H9 (cell line): ENCODE data around the gene LIX1L. TPM values are rescaled to one million over a fixed set of nuclear protein-coding genes. Genes with fewer than 3 reads are reported as not detected.

Source experiments
- DNase-seq: peaks from one replicate; pipeline ENCODE4 v3.0.0-alpha.2; 2017
- H2AFZ ChIP-seq: one replicate; pipeline ENCODE4 v1.6.1; 2013; ENCODE audit warnings: mild to moderate bottlenecking, low read length, control low read depth, moderate library complexity
- H2AK5ac ChIP-seq: 2 replicates; pipeline ENCODE4 v1.6.1; 2013; ENCODE audit warnings: low read length, control low read depth, mixed read lengths; ENCODE audit not compliant: insufficient read length
- H2BK120ac ChIP-seq: one replicate; pipeline ENCODE4 v1.6.1; 2013; ENCODE audit warnings: low read depth, mild to moderate bottlenecking, low read length, control low read depth, inconsistent platforms; ENCODE audit not compliant: poor library complexity, severe bottlenecking
- H2BK12ac ChIP-seq: 2 replicates; pipeline ENCODE4 v1.6.1; 2013; ENCODE audit warnings: low read length, control low read depth, mixed read lengths, low read depth; ENCODE audit not compliant: insufficient read length
- H2BK15ac ChIP-seq: 2 replicates; pipeline ENCODE4 v1.6.1; 2013; ENCODE audit warnings: low read depth, low read length, control low read depth
- H2BK20ac ChIP-seq: one replicate; pipeline ENCODE4 v1.6.1; 2013; ENCODE audit warnings: low read depth, mild to moderate bottlenecking, low read length, control low read depth, inconsistent platforms; ENCODE audit not compliant: poor library complexity, severe bottlenecking
- H2BK5ac ChIP-seq: 2 replicates; pipeline ENCODE4 v1.6.1; 2013; ENCODE audit warnings: low read length, control low read depth, mixed read lengths; ENCODE audit not compliant: insufficient read length
- H3K14ac ChIP-seq: 2 replicates; pipeline ENCODE4 v1.6.1; 2013; ENCODE audit warnings: low read length, control low read depth; ENCODE audit not compliant: insufficient read depth
- H3K18ac ChIP-seq: 2 replicates; pipeline ENCODE4 v1.6.1; 2013; ENCODE audit warnings: low read depth, mild to moderate bottlenecking, mixed read lengths, low read length, control low read depth; ENCODE audit not compliant: insufficient read length
- H3K23ac ChIP-seq: 2 replicates; pipeline ENCODE4 v1.6.1; 2013; ENCODE audit warnings: low read length, control low read depth, mixed read lengths, low read depth; ENCODE audit not compliant: insufficient read length
- H3K23me2 ChIP-seq: 2 replicates; pipeline ENCODE4 v1.6.1; 2013; ENCODE audit warnings: low read depth, mild to moderate bottlenecking, mixed read lengths, low read length, control low read depth; ENCODE audit not compliant: insufficient read length, poor library complexity, severe bottlenecking
- H3K27ac ChIP-seq: 2 replicates; pipeline ENCODE4 v1.5.1; 2013; ENCODE audit warnings: low read length, control low read depth, mixed read lengths, low read depth; ENCODE audit not compliant: insufficient read length
- H3K27me3 ChIP-seq: 2 replicates; pipeline ENCODE4 v1.6.1; 2013; ENCODE audit warnings: low read length, control low read depth, inconsistent platforms; ENCODE audit not compliant: insufficient read depth
- H3K4ac ChIP-seq: 2 replicates; pipeline ENCODE4 v1.6.1; 2013; ENCODE audit warnings: low read depth, mild to moderate bottlenecking, control low read depth, inconsistent platforms, low read length, moderate library complexity
- H3K4me1 ChIP-seq: 2 replicates; pipeline ENCODE4 v1.6.1; 2013; ENCODE audit warnings: low read length, control low read depth, inconsistent platforms; ENCODE audit not compliant: insufficient read depth
- H3K4me2 ChIP-seq: 2 replicates; pipeline ENCODE4 v1.6.1; 2013; ENCODE audit warnings: low read length, control low read depth, mixed read lengths; ENCODE audit not compliant: insufficient read length, insufficient read depth
- H3K56ac ChIP-seq: 2 replicates; pipeline ENCODE4 v1.6.1; 2013; ENCODE audit warnings: low read depth, mild to moderate bottlenecking, mixed read lengths, low read length, control low read depth; ENCODE audit not compliant: insufficient read length
- H3K79me1 ChIP-seq: 2 replicates; pipeline ENCODE4 v1.6.1; 2013; ENCODE audit warnings: low read depth, mild to moderate bottlenecking, moderate library complexity, low read length, control low read depth, inconsistent platforms; ENCODE audit not compliant: insufficient read depth, poor library complexity, severe bottlenecking
- H3K79me2 ChIP-seq: 2 replicates; pipeline ENCODE4 v1.6.1; 2013; ENCODE audit warnings: low read length, control low read depth, inconsistent platforms; ENCODE audit not compliant: insufficient read depth
- H3K9ac ChIP-seq: 2 replicates; pipeline ENCODE4 v1.6.1; 2013; ENCODE audit warnings: low read length, control low read depth, mixed read lengths; ENCODE audit not compliant: insufficient read length; ENCODE audit errors: extremely low read depth
- H3K9me3 ChIP-seq: one replicate; pipeline ENCODE4 v1.6.1; 2013; ENCODE audit warnings: low read depth, low read length, inconsistent platforms; ENCODE audit not compliant: control insufficient read depth
- H3T11ph ChIP-seq: one replicate; pipeline ENCODE4 v1.6.1; 2013; ENCODE audit warnings: mild to moderate bottlenecking, low read length, control low read depth, inconsistent platforms
- H4K20me1 ChIP-seq: one replicate; pipeline ENCODE4 v1.6.1; 2013; ENCODE audit not compliant: control insufficient read depth, insufficient read length, insufficient read depth
- H4K5ac ChIP-seq: 2 replicates; pipeline ENCODE4 v1.6.1; 2013; ENCODE audit warnings: low read depth, mild to moderate bottlenecking, mixed read lengths, low read length, control low read depth; ENCODE audit not compliant: insufficient read length
- H4K8ac ChIP-seq: replicated peaks from 2 replicates; pipeline ENCODE4 v1.6.1; 2013; ENCODE audit warnings: low read length, control low read depth, mixed read lengths, low read depth; ENCODE audit not compliant: insufficient read length
- H4K91ac ChIP-seq: 2 replicates; pipeline ENCODE4 v1.6.1; 2013; ENCODE audit warnings: low read depth, mild to moderate bottlenecking, moderate library complexity, mixed read lengths, low read length, control low read depth; ENCODE audit not compliant: insufficient read length
- H3K27ac Mint-ChIP-seq, 3 experiments: 2 replicates in 2 of 3; 3 replicates in 1 of 3; pipeline ENCODE4 v1.8.0; 2020 to 2021; ENCODE audit warnings: mixed read lengths in 3 of 3, mild to moderate bottlenecking in 1 of 3, moderate library complexity in 1 of 3
- H3K27me3 Mint-ChIP-seq: 2 replicates; pipeline ENCODE4 v1.8.0; 2021; ENCODE audit warnings: low read depth, mild to moderate bottlenecking, moderate library complexity, mixed read lengths
- H3K36me3 Mint-ChIP-seq, 3 experiments: 2 replicates in 2 of 3; 3 replicates in 1 of 3; pipeline ENCODE4 v1.8.0; 2020 to 2021; ENCODE audit warnings: low read depth in 3 of 3, mixed read lengths in 3 of 3; ENCODE audit not compliant: insufficient read depth in 1 of 3
- H3K4me1 Mint-ChIP-seq, 2 experiments: 2 replicates each; pipeline ENCODE4 v1.8.0; 2020; ENCODE audit warnings: mixed read lengths in 2 of 2
- H3K4me3 Mint-ChIP-seq, 2 experiments: 2 replicates in 1 of 2; 3 replicates in 1 of 2; pipeline ENCODE4 v1.8.0; 2020 to 2021; ENCODE audit warnings: mild to moderate bottlenecking in 2 of 2, mixed read lengths in 2 of 2, moderate library complexity in 1 of 2
- H3K9me3 Mint-ChIP-seq, 2 experiments: 2 replicates in 1 of 2; 3 replicates in 1 of 2; pipeline ENCODE4 v1.8.0; 2020; ENCODE audit warnings: mild to moderate bottlenecking in 2 of 2, mixed read lengths in 2 of 2, moderate library complexity in 1 of 2
- CTCF ChIP-seq: fragments of 200-600 bp; sonication (generic); conservative IDR thresholded peaks from 3 replicates; pipeline ENCODE4 v1.8.0; 2021; ENCODE audit warnings: antibody characterized with exemption, mild to moderate bottlenecking
- WGBS: extraction: QIAGEN DNeasy Blood & Tissue Kit; methylation state at CpG from one replicate; pipeline ENCODE4 v1.1.7; 2013; ENCODE audit warnings: missing lambda C conversion rate, low lambda C conversion rate, mixed read lengths; ENCODE audit not compliant: insufficient read length; ENCODE audit errors: extremely low coverage; 5-methylcytosine and 5-hydroxymethylcytosine counted together
- total RNA-seq: library from RNA; stranded (reverse); gene quantifications from 2 replicates; pipeline ENCODE4 v1.2.1, GENCODE V29; 2021

The LIX1L gene
- total RNA-seq, 1 experiment from 2014 or later, result 5.9 TPM

DNA sequence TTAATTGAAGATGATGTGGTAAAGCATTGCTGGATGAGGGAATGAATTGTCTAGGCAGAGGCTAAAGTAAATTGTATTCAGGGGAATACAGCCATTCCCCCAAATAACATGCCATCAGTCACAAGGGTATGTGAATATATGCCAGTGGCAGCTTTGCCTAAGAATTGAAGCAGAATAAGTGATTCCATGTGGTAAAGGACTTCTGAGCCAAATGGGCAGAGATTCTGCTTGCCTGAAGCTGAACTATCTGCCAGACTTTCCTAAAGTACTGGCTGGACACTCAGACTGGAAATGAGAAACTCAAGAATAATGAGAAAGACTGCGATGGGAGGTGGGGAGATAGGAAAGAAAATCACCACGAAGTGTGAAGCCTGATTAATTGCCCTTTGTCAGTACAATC is 2.4 kb downstream of the LIX1L start:
- H3K36me3 Mint-ChIP-seq, result no peaks in the 10 kb centered on the region
- no peaks in the 10 kb centered on the region for H3K79me2 ChIP-seq
- no peaks in the 10 kb centered on the region for H3K79me1 ChIP-seq
- H3K18ac ChIP-seq, result no peak overlapping the region
- H3K27ac ChIP-seq, result no peak overlapping the region
- no peaks in the 10 kb centered on the region for H3K9me3 Mint-ChIP-seq
- no peaks in the 10 kb centered on the region; the same call in 1 of the 2 replicates for H3K4me1 ChIP-seq
- H4K91ac ChIP-seq, result no peak overlapping the region
- H4K5ac ChIP-seq, result no peak overlapping the region
- no peak overlapping the region for H3T11ph ChIP-seq
- H3K14ac ChIP-seq, result no peak overlapping the region
- no peak for DNase-seq
- H3K4me2 ChIP-seq, result no peak overlapping the region
- no peak overlapping the region for H4K8ac ChIP-seq
- H2AFZ ChIP-seq, result no peak overlapping the region
- H2BK5ac ChIP-seq, result no peak overlapping the region
- no peak overlapping the region for H3K4me3 Mint-ChIP-seq
- H3K9me3 ChIP-seq, result no peaks in the 10 kb centered on the region
- no peak overlapping the region for H2AK5ac ChIP-seq
- no CpG with 5 or more reads among the region's 2 CpGs for WGBS
- no peaks in the 10 kb centered on the region for H4K20me1 ChIP-seq
- H3K27me3 Mint-ChIP-seq, result peaks cover 45% of the 10 kb centered on the region
- H3K9ac ChIP-seq, result no peak overlapping the region
- no peak overlapping the region for H2BK120ac ChIP-seq
- H2BK15ac ChIP-seq, result no peak overlapping the region
- no peak overlapping the region for H3K23ac ChIP-seq
- H2BK12ac ChIP-seq, result no peak overlapping the region
- H3K27me3 ChIP-seq, result peaks cover 20% of the 10 kb centered on the region; the same call in 1 of the 2 replicates
- no peak overlapping the region for H3K56ac ChIP-seq
- peaks cover 7% of the 10 kb centered on the region for H3K23me2 ChIP-seq
- no peak overlapping the region for H3K4ac ChIP-seq
- no peak overlapping the region for H2BK20ac ChIP-seq
- H3K4me1 Mint-ChIP-seq, result peaks cover 19 to 25% of the 10 kb centered on the region in 2 experiments
- H3K27ac Mint-ChIP-seq, result no peak overlapping the region
- TF ChIP-seq CTCF, result no peak
